ENCODE measurements around the gene STC2. TPM values are rescaled to one million over a fixed set of nuclear protein-coding genes. Genes with fewer than 3 reads are reported as not detected.
A peak's percentile ranks its signal among the peaks of the same experiment; 100 is the strongest.

Gene STC2
- polyA plus RNA-seq, 1 donor (not counting 4 experiments of a cell fraction or from before 2014, with no cell fraction given): 4.3 TPM

DNA sequence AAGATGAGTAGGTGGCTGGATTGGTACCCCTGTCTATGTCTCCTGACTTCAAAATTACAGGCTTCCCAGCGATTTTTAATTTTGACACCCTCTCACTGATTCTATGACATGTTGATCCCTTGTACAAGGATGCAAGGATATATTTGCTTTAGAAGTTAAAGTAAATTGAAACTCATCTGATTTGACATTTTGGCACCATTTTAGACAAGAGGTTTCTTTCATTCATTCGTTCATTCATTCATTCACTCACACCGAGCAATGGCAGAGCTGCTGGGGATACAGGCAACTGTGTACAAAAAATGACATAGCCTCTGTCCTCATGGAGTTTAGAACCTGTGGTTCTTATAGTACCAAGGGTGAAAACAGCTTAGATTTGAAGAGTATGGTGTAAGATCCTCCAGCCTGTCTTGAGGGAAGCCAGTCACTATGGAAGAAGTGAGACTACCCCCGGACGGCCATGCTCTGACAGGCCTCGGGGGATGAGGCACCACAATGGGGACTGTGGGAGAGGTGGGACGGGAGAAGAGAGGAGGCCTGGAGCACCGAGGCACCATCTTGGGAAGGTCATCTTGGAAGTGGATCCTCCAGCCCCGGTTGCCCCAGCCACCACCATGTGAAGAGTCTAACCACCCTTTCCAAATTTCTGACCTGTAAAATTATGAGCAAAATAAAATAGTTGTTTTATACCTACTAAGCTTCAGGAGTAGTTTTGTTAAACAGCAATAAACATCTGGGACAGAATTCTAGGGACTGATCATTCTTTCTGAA, 16.2 kb downstream of the STC2 start:
- no peaks in the 10 kb centered on the region for H3K79me2 ChIP-seq (ENCODE audit: control insufficient read depth, insufficient read depth, low read length)
- no peaks in the 10 kb centered on the region for H3K27me3 ChIP-seq (ENCODE audit: control insufficient read depth, extremely low read depth, insufficient read depth, low read length)
- no peaks in the 10 kb centered on the region for H4K20me1 ChIP-seq (ENCODE audit: control insufficient read depth, extremely low read depth, insufficient read depth, low read length)
- no peak overlapping the region for H3K27ac ChIP-seq (ENCODE audit: control insufficient read depth, insufficient read depth, low read length)
- H3K4me2 ChIP-seq (ENCODE audit: control insufficient read depth, extremely low read depth, insufficient read depth, low read depth, low read length): no peak overlapping the region
- H2AFZ ChIP-seq (ENCODE audit: control insufficient read depth, low read length): no peak overlapping the region
- H3K4me1 ChIP-seq (ENCODE audit: control insufficient read depth, extremely low read depth, insufficient read depth, low read length): peaks cover 6% of the 10 kb centered on the region
- H3K36me3 ChIP-seq (ENCODE audit: control insufficient read depth in 2 of 2, extremely low read depth in 1 of 2, insufficient read depth in 2 of 2, low read length in 2 of 2): no peaks in the 10 kb centered on the region
- TF ChIP-seq EZH2 (IDR thresholded peaks at IDR 0.05; ENCODE audit: low read length): no peak
- TF ChIP-seq, protein P1, sequence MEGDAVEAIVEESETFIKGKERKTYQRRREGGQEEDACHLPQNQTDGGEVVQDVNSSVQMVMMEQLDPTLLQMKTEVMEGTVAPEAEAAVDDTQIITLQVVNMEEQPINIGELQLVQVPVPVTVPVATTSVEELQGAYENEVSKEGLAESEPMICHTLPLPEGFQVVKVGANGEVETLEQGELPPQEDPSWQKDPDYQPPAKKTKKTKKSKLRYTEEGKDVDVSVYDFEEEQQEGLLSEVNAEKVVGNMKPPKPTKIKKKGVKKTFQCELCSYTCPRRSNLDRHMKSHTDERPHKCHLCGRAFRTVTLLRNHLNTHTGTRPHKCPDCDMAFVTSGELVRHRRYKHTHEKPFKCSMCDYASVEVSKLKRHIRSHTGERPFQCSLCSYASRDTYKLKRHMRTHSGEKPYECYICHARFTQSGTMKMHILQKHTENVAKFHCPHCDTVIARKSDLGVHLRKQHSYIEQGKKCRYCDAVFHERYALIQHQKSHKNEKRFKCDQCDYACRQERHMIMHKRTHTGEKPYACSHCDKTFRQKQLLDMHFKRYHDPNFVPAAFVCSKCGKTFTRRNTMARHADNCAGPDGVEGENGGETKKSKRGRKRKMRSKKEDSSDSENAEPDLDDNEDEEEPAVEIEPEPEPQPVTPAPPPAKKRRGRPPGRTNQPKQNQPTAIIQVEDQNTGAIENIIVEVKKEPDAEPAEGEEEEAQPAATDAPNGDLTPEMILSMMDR (optimal IDR thresholded peaks at IDR 0.05 in 1 of 3, IDR thresholded peaks at IDR 0.05 in 1 of 3, conservative IDR thresholded peaks at IDR 0.05 in 1 of 3; ENCODE audit: extremely low read depth in 1 of 3, insufficient read depth in 2 of 3, low read length in 3 of 3): no peak
- H3K9me3 ChIP-seq (ENCODE audit: control insufficient read depth, low read depth, low read length): no peaks in the 10 kb centered on the region
- no peak overlapping the region for H3K9ac ChIP-seq (ENCODE audit: control insufficient read depth, extremely low read depth, insufficient read depth, low read length)
- FAIRE-seq (no peak), DNase-seq (ENCODE audit: low read depth, low spot score) (no peak)
- H3K9me1 ChIP-seq (ENCODE audit: control insufficient read depth, extremely low read depth, insufficient read depth, low read length): no peaks in the 10 kb centered on the region
- dilution Hi-C loops (cut with MboI; ENCODE audit: extremely low pct_ligation_motif_present, low sequenced_read_pairs): no loop called here
- no peak overlapping the region for H3K4me3 ChIP-seq (ENCODE audit: control insufficient read depth in 2 of 3, extremely low read depth in 1 of 3, insufficient read depth in 2 of 3, low read depth in 1 of 3, low read length in 3 of 3)

DNA sequence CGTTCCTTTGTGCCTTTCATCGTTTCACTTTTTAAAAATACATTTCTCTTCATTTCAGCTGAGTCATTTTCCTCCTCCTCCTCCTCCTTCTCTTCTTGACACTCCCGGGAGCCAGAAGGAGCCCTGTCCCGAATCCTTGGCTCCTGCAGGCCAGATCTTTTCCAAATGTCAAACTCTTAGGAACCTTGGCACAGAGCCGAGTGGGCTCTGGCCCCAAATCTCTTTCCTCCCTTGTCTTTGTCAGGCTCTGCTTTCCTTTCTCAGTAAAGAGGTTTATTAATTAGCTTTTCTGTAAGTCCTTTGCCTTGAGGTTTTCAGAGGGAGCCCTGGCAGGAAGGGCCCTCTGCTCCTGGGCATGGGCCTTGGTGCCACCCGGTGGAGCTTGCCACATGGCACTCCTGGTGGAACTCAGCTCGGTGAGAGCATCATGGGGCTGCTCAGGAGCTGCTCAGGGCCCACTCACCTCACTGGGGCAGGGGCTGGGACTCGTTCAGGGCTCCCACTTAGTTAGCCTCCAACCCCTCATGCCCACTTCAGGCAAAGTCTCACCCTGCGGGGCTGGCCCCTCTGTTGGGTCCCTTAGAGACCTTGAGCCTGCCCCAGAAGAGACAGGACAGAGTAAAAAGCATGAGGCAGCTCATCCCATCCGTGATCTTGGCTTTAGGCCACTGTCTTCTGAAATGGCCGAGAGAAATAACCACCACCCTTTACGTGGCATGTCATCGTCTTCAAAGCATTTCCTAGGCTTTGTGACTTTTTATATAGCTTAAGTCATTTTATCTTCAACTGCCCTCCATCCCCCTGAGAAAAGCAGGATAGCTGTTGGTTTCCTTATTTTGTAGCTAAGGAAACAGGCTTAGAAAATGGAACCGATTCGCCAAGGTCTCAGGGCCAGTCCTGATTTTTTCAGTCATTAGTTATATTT, 17.1 kb downstream of the STC2 start:
- Histone ChIP-seq H3K27ac (ENCODE audit: control insufficient read depth, insufficient read depth, low read length) (no peak overlapping the region), H3K4me1 (ENCODE audit: control insufficient read depth, extremely low read depth, insufficient read depth, low read length) (peaks cover 5% of the 10 kb centered on the region), H4K20me1 (ENCODE audit: control insufficient read depth, extremely low read depth, insufficient read depth, low read length) (no peaks in the 10 kb centered on the region), H3K4me2 (ENCODE audit: control insufficient read depth, extremely low read depth, insufficient read depth, low read depth, low read length) (no peak overlapping the region), H3K9me3 (ENCODE audit: control insufficient read depth, low read depth, low read length) (no peaks in the 10 kb centered on the region), H2AFZ (ENCODE audit: control insufficient read depth, low read length) (peak overlapping the region; percentile 30), H3K79me2 (ENCODE audit: control insufficient read depth, insufficient read depth, low read length) (no peaks in the 10 kb centered on the region), H3K9ac (ENCODE audit: control insufficient read depth, extremely low read depth, insufficient read depth, low read length) (no peak overlapping the region), H3K36me3 (ENCODE audit: control insufficient read depth in 2 of 2, extremely low read depth in 1 of 2, insufficient read depth in 2 of 2, low read length in 2 of 2) (no peaks in the 10 kb centered on the region), H3K4me3 (ENCODE audit: control insufficient read depth in 2 of 3, extremely low read depth in 1 of 3, insufficient read depth in 2 of 3, low read depth in 1 of 3, low read length in 3 of 3) (no peak overlapping the region), H3K9me1 (ENCODE audit: control insufficient read depth, extremely low read depth, insufficient read depth, low read length) (no peaks in the 10 kb centered on the region), H3K27me3 (ENCODE audit: control insufficient read depth, extremely low read depth, insufficient read depth, low read length) (no peaks in the 10 kb centered on the region)
- TF ChIP-seq, protein P1 (optimal IDR thresholded peaks at IDR 0.05 in 1 of 3, IDR thresholded peaks at IDR 0.05 in 1 of 3, conservative IDR thresholded peaks at IDR 0.05 in 1 of 3; ENCODE audit: extremely low read depth in 1 of 3, insufficient read depth in 2 of 3, low read length in 3 of 3): no peak
- TF ChIP-seq EZH2 (IDR thresholded peaks at IDR 0.05; ENCODE audit: low read length): no peak
- FAIRE-seq (no peak), DNase-seq (ENCODE audit: low read depth, low spot score) (no peak)
- dilution Hi-C loops (cut with MboI; ENCODE audit: extremely low pct_ligation_motif_present, low sequenced_read_pairs): no loop called here

All from keratinocyte (primary cell).